SK-N-SH (cell line): Measurements from ENCODE around the gene CABLES2. TPM values are rescaled to one million over a fixed set of nuclear protein-coding genes. Genes with fewer than 3 reads are reported as not detected.

Experiments used
- CTCF ChIA-PET: fragments of 300-600, 350-600 bp; formaldehyde crosslinking; extraction: SDS; loops from one replicate; lab custom pipeline; 2021; lab: Yijun Ruan, JAX
- POLR2A ChIA-PET: fragments of 350-600 bp; sonication (Branson Sonifier 250); formaldehyde crosslinking; extraction: SDS; loops from one replicate; lab custom pipeline; 2020; ENCODE audit warnings: antibody characterized with exemption, inconsistent platforms; lab: Yijun Ruan, JAX
- DNase-seq: peaks from one replicate; pipeline ENCODE4 v3.0.0; 2012
- H2AFZ ChIP-seq: fragments of 200-600 bp; sonication (generic); 2 replicates; pipeline ENCODE4 v1.8.1; 2016; ENCODE audit warnings: antibody characterized with exemption, mild to moderate bottlenecking, low read depth
- H3F3A ChIP-seq: fragments of 200-600 bp; sonication (generic); replicated peaks from 2 replicates; pipeline ENCODE3; 2016; ENCODE audit warnings: antibody characterized with exemption, mild to moderate bottlenecking; ENCODE audit not compliant: insufficient read depth
- H3K27ac ChIP-seq, 2 experiments: fragments of 200-500 bp in 1 of 2; fragments of 200-600 bp in 1 of 2; sonication (Bioruptor generic) in 1 of 2; sonication (generic), shearing (Covaris generic) in 1 of 2; 2 replicates each; pipeline versions ENCODE4 v1.5.1 to v1.6.1; 2014 to 2016; ENCODE audit warnings: low read depth in 2 of 2, inconsistent platforms in 1 of 2, low read length in 1 of 2, mild to moderate bottlenecking in 1 of 2, mixed read lengths in 1 of 2
- H3K27me3 ChIP-seq: fragments of 200-600 bp; sonication (generic), shearing (Covaris generic); 2 replicates; pipeline ENCODE4 v1.6.1; 2016; ENCODE audit warnings: mixed run types; ENCODE audit not compliant: insufficient read depth
- H3K36me3 ChIP-seq, 2 experiments: fragments of 200-500 bp in 1 of 2; fragments of 200-600 bp in 1 of 2; sonication (Bioruptor generic) in 1 of 2; sonication (generic) in 1 of 2; replicated peaks in 1 of 2; 2 replicates each; pipeline versions ENCODE3 to v1.5.1; 2014 to 2016; ENCODE audit warnings: low read length in 1 of 2, mild to moderate bottlenecking in 1 of 2; ENCODE audit not compliant: insufficient read depth in 2 of 2, control insufficient read depth in 1 of 2
- H3K4me1 ChIP-seq, 2 experiments: fragments of 200-500 bp in 1 of 2; fragments of 200-600 bp in 1 of 2; sonication (Bioruptor generic) in 1 of 2; sonication (generic), shearing (Covaris generic) in 1 of 2; 2 replicates each; pipeline versions ENCODE4 v1.5.1 to v1.6.1; 2014 to 2016; ENCODE audit warnings: low read depth in 1 of 2, low read length in 1 of 2, mixed run types in 1 of 2; ENCODE audit not compliant: insufficient read depth in 2 of 2, control insufficient read depth in 1 of 2
- H3K4me2 ChIP-seq: fragments of 200-600 bp; sonication (generic), shearing (Covaris generic); 2 replicates; pipeline ENCODE4 v1.6.1; 2017; ENCODE audit warnings: mixed run types
- H3K4me3 ChIP-seq, 2 experiments: fragments of 200-500 bp in 1 of 2; fragments of 200-600 bp in 1 of 2; sonication (Bioruptor generic) in 1 of 2; sonication (generic), shearing (Covaris generic) in 1 of 2; 2 replicates each; pipeline versions ENCODE4 v1.5.1 to v1.8.1; 2014 to 2016; ENCODE audit warnings: low read depth in 2 of 2, inconsistent platforms in 1 of 2, low read length in 1 of 2, mild to moderate bottlenecking in 1 of 2, mixed read lengths in 1 of 2, moderate library complexity in 1 of 2
- H3K79me2 ChIP-seq: fragments of 200-600 bp; sonication (generic); 2 replicates; pipeline ENCODE4 v1.8.1; 2017; ENCODE audit warnings: mild to moderate bottlenecking; ENCODE audit not compliant: insufficient read depth
- H3K9ac ChIP-seq: fragments of 200-600 bp; sonication (generic); 2 replicates; pipeline ENCODE4 v1.6.1; 2017; ENCODE audit warnings: mixed run types
- H3K9me2 ChIP-seq: fragments of 200-600 bp; sonication (generic); 2 replicates; pipeline ENCODE4 v1.6.1; 2017; ENCODE audit warnings: mixed run types
- H3K9me3 ChIP-seq: fragments of 200-600 bp; sonication (generic); 2 replicates; pipeline ENCODE4 v1.6.1; 2017; ENCODE audit warnings: mixed run types, mild to moderate bottlenecking, moderate library complexity
- H4K20me1 ChIP-seq: fragments of 200-600 bp; sonication (generic); 2 replicates; pipeline ENCODE4 v1.6.1; 2017; ENCODE audit warnings: mild to moderate bottlenecking, mixed run types; ENCODE audit not compliant: insufficient read depth
- EZH2phosphoT487 ChIP-seq: fragments of 200-600 bp; sonication (generic); IDR thresholded peaks from 2 replicates; pipeline ENCODE4 v1.6.1; 2017; ENCODE audit warnings: low read depth, mixed run types, mild to moderate bottlenecking, antibody characterized with exemption, moderate library complexity, borderline replicate concordance
- FOXM1 ChIP-seq: IDR thresholded peaks from 2 replicates; pipeline ENCODE4 v1.4.0; 2012; ENCODE audit warnings: low read depth, mild to moderate bottlenecking
- GATA2 ChIP-seq: sonication (generic); formaldehyde crosslinking; IDR thresholded peaks from 2 replicates; pipeline ENCODE4 v1.5.0; 2020; ENCODE audit warnings: mild to moderate bottlenecking, missing genetic modification reagents
- NFIC ChIP-seq: IDR thresholded peaks from 2 replicates; pipeline ENCODE4 v1.4.0; 2012; ENCODE audit warnings: borderline replicate concordance
- POLR2AphosphoS5 ChIP-seq: IDR thresholded peaks from 2 replicates; pipeline ENCODE4 v1.6.1; 2012; ENCODE audit warnings: low read depth, low read length
- RAD21 ChIP-seq: IDR thresholded peaks from 2 replicates; pipeline ENCODE4 v1.6.1; 2012; ENCODE audit warnings: mild to moderate bottlenecking, low read length
- RCOR1 ChIP-seq: fragments of 150-350 bp; IDR thresholded peaks from 2 replicates; pipeline ENCODE4 v1.6.1; 2017; ENCODE audit warnings: antibody characterized with exemption, low read length
- YY1 ChIP-seq: IDR thresholded peaks from 2 replicates; pipeline ENCODE4 v1.4.0; 2012; ENCODE audit warnings: low read depth, mild to moderate bottlenecking
- WGBS: methylation state at CpG from one replicate; pipeline ENCODE4 v1.1.6; 2017; ENCODE audit warnings: low lambda C conversion rate; 5-methylcytosine and 5-hydroxymethylcytosine counted together
- polyA plus RNA-seq, 3 experiments: library from polyadenylated mRNA; depleted of rRNA; stranded (reverse); fragments of >200 nt; gene quantifications; 2 replicates each; pipeline ENCODE4 v1.2.3, GENCODE V29; 2012
- TF ChIP-seq, protein P1 (sequence below): IDR thresholded peaks from 2 replicates; pipeline ENCODE4 v1.6.1; 2012; ENCODE audit warnings: mild to moderate bottlenecking, low read depth, low read length, moderate library complexity
- TF ChIP-seq, protein P2 (sequence below): fragments of 150-350 bp; IDR thresholded peaks from 2 replicates; pipeline ENCODE4 v1.6.1; 2017; ENCODE audit warnings: antibody characterized with exemption, low read length, low read depth, borderline replicate concordance
- TF ChIP-seq, protein P3 (sequence below): IDR thresholded peaks from 2 replicates; pipeline ENCODE4 v1.4.0; 2012; ENCODE audit warnings: low read depth, borderline replicate concordance

The CABLES2 gene
- polyA plus RNA-seq, 1 of the 3 experiments (the other 2 are of a cell fraction): 4.8 TPM

DNA sequence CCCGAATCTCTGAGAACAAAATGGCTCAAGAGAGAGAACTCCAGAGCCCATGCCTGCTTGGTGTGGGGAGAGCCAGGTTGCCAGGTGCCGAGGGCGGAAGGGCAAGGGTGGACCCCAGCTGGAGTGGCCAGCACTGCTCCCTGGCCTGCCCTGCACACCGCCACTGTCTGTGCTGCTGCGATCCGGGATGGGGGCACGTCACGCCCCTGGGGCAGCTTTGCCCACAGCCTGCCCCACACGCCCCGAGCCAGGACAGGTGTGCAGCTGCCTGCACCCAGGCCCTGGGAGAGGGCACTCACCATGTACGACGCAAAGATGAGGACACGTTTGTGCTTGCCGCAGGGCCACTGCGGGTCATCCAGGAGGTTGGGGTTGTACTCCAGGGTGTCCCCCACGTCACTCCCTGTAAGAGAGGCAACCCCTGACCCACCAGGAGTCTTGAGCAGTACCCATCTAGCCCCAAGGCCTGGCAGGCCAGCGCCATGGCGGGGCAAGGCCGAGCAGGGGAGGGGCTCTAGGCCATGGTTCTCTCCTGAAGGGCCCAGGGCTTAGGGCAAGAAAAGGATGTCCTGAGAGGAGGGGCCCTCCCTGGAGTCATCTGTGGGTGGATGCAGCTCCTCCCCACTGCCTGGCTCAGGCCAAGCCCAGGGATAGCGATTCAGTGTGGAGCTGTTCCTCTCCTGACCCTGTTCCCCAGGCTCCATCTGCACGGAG lies 14.3 kb downstream of the CABLES2 start:
- Histone ChIP-seq H3K9me3 (no peaks in the 10 kb centered on the region), H3F3A (peaks cover 17% of the 10 kb centered on the region), H3K9me2 (no peaks in the 10 kb centered on the region), H3K27ac (no peak overlapping the region; a peak in 1 of 4 replicates), H3K4me2 (no peak overlapping the region), H4K20me1 (peaks cover 19% of the 10 kb centered on the region), H3K27me3 (no peaks in the 10 kb centered on the region), H3K4me1 (peaks cover 0 to 18% of the 10 kb centered on the region in 2 experiments; a peak in 2 of 4 replicates), H3K4me3 (no peak overlapping the region), H3K9ac (no peak overlapping the region), H3K79me2 (peaks cover 18% of the 10 kb centered on the region), H3K36me3 (peaks cover 15 to 36% of the 10 kb centered on the region in 2 experiments), H2AFZ (no peak overlapping the region)
- ChIA-PET CTCF (interaction anchor here (1.0 to 2.0 kb wide), 4 partner anchors 10 to 90 kb away, joined by 3 to 7 read pairs (median 5); partner anchors contain the start of gene ADRM1), POLR2A (no interaction called here)
- TF ChIP-seq POLR2AphosphoS5 (no peak), YY1 (no peak), RAD21 (no peak), FOXM1 (no peak), GATA2 (CRISPR knock-in tag) (no peak), RCOR1 (no peak), NFIC (no peak), EZH2phosphoT487 (no peak)
- TF ChIP-seq, protein P1, sequence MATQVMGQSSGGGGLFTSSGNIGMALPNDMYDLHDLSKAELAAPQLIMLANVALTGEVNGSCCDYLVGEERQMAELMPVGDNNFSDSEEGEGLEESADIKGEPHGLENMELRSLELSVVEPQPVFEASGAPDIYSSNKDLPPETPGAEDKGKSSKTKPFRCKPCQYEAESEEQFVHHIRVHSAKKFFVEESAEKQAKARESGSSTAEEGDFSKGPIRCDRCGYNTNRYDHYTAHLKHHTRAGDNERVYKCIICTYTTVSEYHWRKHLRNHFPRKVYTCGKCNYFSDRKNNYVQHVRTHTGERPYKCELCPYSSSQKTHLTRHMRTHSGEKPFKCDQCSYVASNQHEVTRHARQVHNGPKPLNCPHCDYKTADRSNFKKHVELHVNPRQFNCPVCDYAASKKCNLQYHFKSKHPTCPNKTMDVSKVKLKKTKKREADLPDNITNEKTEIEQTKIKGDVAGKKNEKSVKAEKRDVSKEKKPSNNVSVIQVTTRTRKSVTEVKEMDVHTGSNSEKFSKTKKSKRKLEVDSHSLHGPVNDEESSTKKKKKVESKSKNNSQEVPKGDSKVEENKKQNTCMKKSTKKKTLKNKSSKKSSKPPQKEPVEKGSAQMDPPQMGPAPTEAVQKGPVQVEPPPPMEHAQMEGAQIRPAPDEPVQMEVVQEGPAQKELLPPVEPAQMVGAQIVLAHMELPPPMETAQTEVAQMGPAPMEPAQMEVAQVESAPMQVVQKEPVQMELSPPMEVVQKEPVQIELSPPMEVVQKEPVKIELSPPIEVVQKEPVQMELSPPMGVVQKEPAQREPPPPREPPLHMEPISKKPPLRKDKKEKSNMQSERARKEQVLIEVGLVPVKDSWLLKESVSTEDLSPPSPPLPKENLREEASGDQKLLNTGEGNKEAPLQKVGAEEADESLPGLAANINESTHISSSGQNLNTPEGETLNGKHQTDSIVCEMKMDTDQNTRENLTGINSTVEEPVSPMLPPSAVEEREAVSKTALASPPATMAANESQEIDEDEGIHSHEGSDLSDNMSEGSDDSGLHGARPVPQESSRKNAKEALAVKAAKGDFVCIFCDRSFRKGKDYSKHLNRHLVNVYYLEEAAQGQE: no peak
- TF ChIP-seq, protein P2, sequence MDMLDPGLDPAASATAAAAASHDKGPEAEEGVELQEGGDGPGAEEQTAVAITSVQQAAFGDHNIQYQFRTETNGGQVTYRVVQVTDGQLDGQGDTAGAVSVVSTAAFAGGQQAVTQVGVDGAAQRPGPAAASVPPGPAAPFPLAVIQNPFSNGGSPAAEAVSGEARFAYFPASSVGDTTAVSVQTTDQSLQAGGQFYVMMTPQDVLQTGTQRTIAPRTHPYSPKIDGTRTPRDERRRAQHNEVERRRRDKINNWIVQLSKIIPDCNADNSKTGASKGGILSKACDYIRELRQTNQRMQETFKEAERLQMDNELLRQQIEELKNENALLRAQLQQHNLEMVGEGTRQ: no peak
- TF ChIP-seq, protein P3, sequence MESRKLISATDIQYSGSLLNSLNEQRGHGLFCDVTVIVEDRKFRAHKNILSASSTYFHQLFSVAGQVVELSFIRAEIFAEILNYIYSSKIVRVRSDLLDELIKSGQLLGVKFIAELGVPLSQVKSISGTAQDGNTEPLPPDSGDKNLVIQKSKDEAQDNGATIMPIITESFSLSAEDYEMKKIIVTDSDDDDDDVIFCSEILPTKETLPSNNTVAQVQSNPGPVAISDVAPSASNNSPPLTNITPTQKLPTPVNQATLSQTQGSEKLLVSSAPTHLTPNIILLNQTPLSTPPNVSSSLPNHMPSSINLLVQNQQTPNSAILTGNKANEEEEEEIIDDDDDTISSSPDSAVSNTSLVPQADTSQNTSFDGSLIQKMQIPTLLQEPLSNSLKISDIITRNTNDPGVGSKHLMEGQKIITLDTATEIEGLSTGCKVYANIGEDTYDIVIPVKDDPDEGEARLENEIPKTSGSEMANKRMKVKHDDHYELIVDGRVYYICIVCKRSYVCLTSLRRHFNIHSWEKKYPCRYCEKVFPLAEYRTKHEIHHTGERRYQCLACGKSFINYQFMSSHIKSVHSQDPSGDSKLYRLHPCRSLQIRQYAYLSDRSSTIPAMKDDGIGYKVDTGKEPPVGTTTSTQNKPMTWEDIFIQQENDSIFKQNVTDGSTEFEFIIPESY: no peak
- no peak for DNase-seq
- 93% methylated on average over 5 of the region's 21 CpGs for WGBS
